ENCODE results near the gene TIGIT.

TIGIT gene

GRCh38 chr3:114344492-114344891, 50.7 kb downstream of the TIGIT start:
- H3K27me3 ChIP-seq (ENCODE audit: insufficient read depth, poor library complexity, severe bottlenecking) = no peaks in the 10 kb centered on the region
- H3K4me3 ChIP-seq (replicated peaks; ENCODE audit: insufficient read depth, low read length) = no peak overlapping the region
- DNase-seq (ENCODE audit: low read depth in 1 of 2, low spot score in 1 of 2) = no peak
- H3K27ac ChIP-seq (replicated peaks) = no peak overlapping the region
- TF ChIP-seq POLR2AphosphoS5 (IDR thresholded peaks at IDR 0.05; ENCODE audit: low read depth) (no peak), REST (IDR thresholded peaks at IDR 0.05; ENCODE audit: insufficient replicate concordance, low read depth) (no peak), CTCF (IDR thresholded peaks at IDR 0.05; ENCODE audit: insufficient read depth, low read length) (no peak), SPI1 (IDR thresholded peaks at IDR 0.05; ENCODE audit: borderline replicate concordance, low read depth) (no peak), GABPA (IDR thresholded peaks at IDR 0.05; ENCODE audit: low read depth) (no peak)

GRCh38 chr3:114350271-114350670, 56.4 kb downstream of the TIGIT start:
- no peak for TF ChIP-seq GABPA (IDR thresholded peaks at IDR 0.05; ENCODE audit: low read depth)
- TF ChIP-seq POLR2AphosphoS5 (IDR thresholded peaks at IDR 0.05; ENCODE audit: low read depth) = no peak
- no peak for TF ChIP-seq CTCF (IDR thresholded peaks at IDR 0.05; ENCODE audit: insufficient read depth, low read length)
- TF ChIP-seq SPI1 (IDR thresholded peaks at IDR 0.05; ENCODE audit: borderline replicate concordance, low read depth) = no peak
- TF ChIP-seq REST (IDR thresholded peaks at IDR 0.05; ENCODE audit: insufficient replicate concordance, low read depth) = no peak
- Histone ChIP-seq H3K27me3 (ENCODE audit: insufficient read depth, poor library complexity, severe bottlenecking) (peaks cover under 1% of the 10 kb centered on the region), H3K27ac (replicated peaks) (no peak overlapping the region), H3K4me3 (replicated peaks; ENCODE audit: insufficient read depth, low read length) (no peak overlapping the region)
- no peak for DNase-seq (ENCODE audit: low read depth in 1 of 2, low spot score in 1 of 2)

GRCh38 chr3:114350690-114351089, 56.9 kb downstream of the TIGIT start:
- Histone ChIP-seq H3K27ac (replicated peaks) (no peak overlapping the region), H3K4me3 (replicated peaks; ENCODE audit: insufficient read depth, low read length) (no peak overlapping the region), H3K27me3 (ENCODE audit: insufficient read depth, poor library complexity, severe bottlenecking) (peaks cover 2% of the 10 kb centered on the region)
- no peak for TF ChIP-seq SPI1 (IDR thresholded peaks at IDR 0.05; ENCODE audit: borderline replicate concordance, low read depth)
- no peak for TF ChIP-seq CTCF (IDR thresholded peaks at IDR 0.05; ENCODE audit: insufficient read depth, low read length)
- no peak for TF ChIP-seq POLR2AphosphoS5 (IDR thresholded peaks at IDR 0.05; ENCODE audit: low read depth)
- TF ChIP-seq REST (IDR thresholded peaks at IDR 0.05; ENCODE audit: insufficient replicate concordance, low read depth) = no peak
- TF ChIP-seq GABPA (IDR thresholded peaks at IDR 0.05; ENCODE audit: low read depth) = no peak
- no peak for DNase-seq (ENCODE audit: low read depth in 1 of 2, low spot score in 1 of 2)

Data from HL-60 (cell line).